ENCODE measurements around the gene SLC25A26. TPM values are rescaled to one million over a fixed set of nuclear protein-coding genes. Genes with fewer than 3 reads are reported as not detected.

Gene SLC25A26
- total RNA-seq, 4 donors from 2014 or later, result 21.5 to 28.6 (median 26.9) TPM

GRCh38 chr3:66237552-66237951 lies 16.8 kb downstream of the SLC25A26 start:
- no peak for TF ChIP-seq CTCF (IDR thresholded peaks at IDR 0.05; ENCODE audit: low read depth)

GRCh38 chr3:66239513-66240123 lies 18.8 kb downstream of the SLC25A26 start:
- no peak for TF ChIP-seq CTCF (IDR thresholded peaks at IDR 0.05; ENCODE audit: low read depth)

GRCh38 chr3:66241466-66241865 lies 20.7 kb downstream of the SLC25A26 start:
- no peak for TF ChIP-seq CTCF (IDR thresholded peaks at IDR 0.05; ENCODE audit: low read depth)

GRCh38 chr3:66242788-66243464 lies 22.1 kb downstream of the SLC25A26 start:
- no peak for TF ChIP-seq CTCF (IDR thresholded peaks at IDR 0.05; ENCODE audit: low read depth)

GRCh38 chr3:66248641-66249040 lies 27.8 kb downstream of the SLC25A26 start:
- no peak for TF ChIP-seq CTCF (IDR thresholded peaks at IDR 0.05; ENCODE audit: low read depth)

GRCh38 chr3:66253790-66254620 lies 33.2 kb downstream of the SLC25A26 start:
- TF ChIP-seq CTCF (IDR thresholded peaks at IDR 0.05; ENCODE audit: low read depth), result no peak

- TF ChIP-seq CTCF (IDR thresholded peaks at IDR 0.05; ENCODE audit: low read depth), result no peak
Observed at GRCh38 chr3:66255865-66256264, 35.1 kb downstream of the SLC25A26 start.
